ENCODE results near the gene RPS6KA5. TPM values are rescaled to one million over a fixed set of nuclear protein-coding genes. Genes with fewer than 3 reads are reported as not detected.
A peak's percentile ranks its signal among the peaks of the same experiment; 100 is the strongest.

RPS6KA5 gene
- total and polyA plus RNA-seq, 4 donors: 1.1 to 14.8 (median 5.6) TPM

DNA sequence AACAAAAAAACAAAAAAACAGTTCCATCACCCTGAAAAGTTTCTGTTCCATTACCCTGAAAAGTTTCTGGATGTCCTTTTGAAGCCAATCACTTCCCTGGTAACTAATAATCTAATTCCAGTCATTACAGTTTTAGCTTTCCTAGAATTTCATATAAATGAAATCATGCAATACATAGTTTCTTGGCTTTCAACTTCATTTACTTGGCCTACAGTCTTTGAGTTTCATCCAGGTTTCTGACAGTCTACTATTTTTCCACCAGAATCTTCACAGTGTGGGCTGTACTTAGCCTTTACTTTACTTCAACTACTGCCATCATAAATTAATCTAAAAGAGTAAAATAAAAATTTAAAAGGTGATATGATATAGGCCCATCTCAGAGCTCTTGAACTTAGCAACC lies 55.5 kb downstream of the RPS6KA5 start:
- Histone ChIP-seq H3K36me3 (ENCODE audit: control insufficient read depth in 4 of 4, insufficient read depth in 4 of 4, low read length in 4 of 4) (no peaks in the 10 kb centered on the region), H3K9me3 (ENCODE audit: control insufficient read depth in 4 of 4, insufficient read depth in 3 of 4, low read length in 3 of 4) (no peaks in the 10 kb centered on the region), H3K27ac (ENCODE audit: low read depth in 1 of 2, low read length in 1 of 2) (no peak overlapping the region), H3K4me1 (ENCODE audit: control insufficient read depth in 5 of 5, insufficient read depth in 5 of 5, low read length in 5 of 5) (peaks cover 0 to 6% (median 0%) of the 10 kb centered on the region in 5 donors), H3K9ac (ENCODE audit: insufficient read depth in 1 of 2, low read length in 2 of 2) (no peak overlapping the region), H3K4me3 (no peak overlapping the region), H3K27me3 (ENCODE audit: control insufficient read depth in 3 of 3, insufficient read depth in 3 of 3, low read length in 2 of 3) (no peaks in the 10 kb centered on the region)
- DNase-seq (peak in 2 of 3 donors; percentile 38 to 77), ATAC-seq (ENCODE audit: insufficient read depth, low FRiP score) (no peak)
- TF ChIP-seq, protein P1, sequence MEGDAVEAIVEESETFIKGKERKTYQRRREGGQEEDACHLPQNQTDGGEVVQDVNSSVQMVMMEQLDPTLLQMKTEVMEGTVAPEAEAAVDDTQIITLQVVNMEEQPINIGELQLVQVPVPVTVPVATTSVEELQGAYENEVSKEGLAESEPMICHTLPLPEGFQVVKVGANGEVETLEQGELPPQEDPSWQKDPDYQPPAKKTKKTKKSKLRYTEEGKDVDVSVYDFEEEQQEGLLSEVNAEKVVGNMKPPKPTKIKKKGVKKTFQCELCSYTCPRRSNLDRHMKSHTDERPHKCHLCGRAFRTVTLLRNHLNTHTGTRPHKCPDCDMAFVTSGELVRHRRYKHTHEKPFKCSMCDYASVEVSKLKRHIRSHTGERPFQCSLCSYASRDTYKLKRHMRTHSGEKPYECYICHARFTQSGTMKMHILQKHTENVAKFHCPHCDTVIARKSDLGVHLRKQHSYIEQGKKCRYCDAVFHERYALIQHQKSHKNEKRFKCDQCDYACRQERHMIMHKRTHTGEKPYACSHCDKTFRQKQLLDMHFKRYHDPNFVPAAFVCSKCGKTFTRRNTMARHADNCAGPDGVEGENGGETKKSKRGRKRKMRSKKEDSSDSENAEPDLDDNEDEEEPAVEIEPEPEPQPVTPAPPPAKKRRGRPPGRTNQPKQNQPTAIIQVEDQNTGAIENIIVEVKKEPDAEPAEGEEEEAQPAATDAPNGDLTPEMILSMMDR (IDR thresholded peaks at IDR 0.05; ENCODE audit: control extremely low read depth, extremely low read depth): no peak

DNA sequence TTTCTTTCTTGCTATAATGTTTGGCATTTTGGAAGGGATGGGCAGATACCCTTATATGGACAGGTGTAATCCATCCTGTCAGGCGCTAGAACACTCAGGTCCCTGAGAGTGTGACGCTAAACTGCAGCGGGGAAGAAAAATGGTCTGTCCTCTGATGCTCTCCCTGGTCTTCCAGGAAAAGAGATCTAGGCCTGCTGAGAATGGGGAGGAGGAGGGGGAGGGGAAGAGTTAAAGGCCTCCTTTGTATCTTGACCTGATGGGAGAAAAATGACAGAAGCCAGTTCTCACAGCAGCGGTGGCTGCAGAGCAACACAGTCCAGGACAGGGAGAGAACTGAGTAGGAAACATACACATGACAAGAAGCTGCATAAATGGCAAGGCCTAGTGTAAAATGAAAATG lies 61.1 kb downstream of the RPS6KA5 start:
- TF ChIP-seq, protein P1 (IDR thresholded peaks at IDR 0.05; ENCODE audit: control extremely low read depth, extremely low read depth): no peak
- no peaks in the 10 kb centered on the region for H3K4me1 ChIP-seq (ENCODE audit: control insufficient read depth in 5 of 5, insufficient read depth in 5 of 5, low read length in 5 of 5)
- peaks cover 0 to 3% (median 0%) of the 10 kb centered on the region in 4 donors for H3K36me3 ChIP-seq (ENCODE audit: control insufficient read depth in 4 of 4, insufficient read depth in 4 of 4, low read length in 4 of 4)
- H3K9ac ChIP-seq (ENCODE audit: insufficient read depth in 1 of 2, low read length in 2 of 2): no peak overlapping the region
- H3K9me3 ChIP-seq (ENCODE audit: control insufficient read depth in 4 of 4, insufficient read depth in 3 of 4, low read length in 3 of 4): no peaks in the 10 kb centered on the region
- DNase-seq (no peak), ATAC-seq (ENCODE audit: insufficient read depth, low FRiP score) (no peak)
- no peak overlapping the region for H3K4me3 ChIP-seq
- no peaks in the 10 kb centered on the region for H3K27me3 ChIP-seq (ENCODE audit: control insufficient read depth in 3 of 3, insufficient read depth in 3 of 3, low read length in 2 of 3)
- WGBS, 2 donors: 93 to 100% methylated on average over 4 of the region's 4 CpGs
- no peak overlapping the region for H3K27ac ChIP-seq (ENCODE audit: low read depth in 1 of 2, low read length in 1 of 2)

DNA sequence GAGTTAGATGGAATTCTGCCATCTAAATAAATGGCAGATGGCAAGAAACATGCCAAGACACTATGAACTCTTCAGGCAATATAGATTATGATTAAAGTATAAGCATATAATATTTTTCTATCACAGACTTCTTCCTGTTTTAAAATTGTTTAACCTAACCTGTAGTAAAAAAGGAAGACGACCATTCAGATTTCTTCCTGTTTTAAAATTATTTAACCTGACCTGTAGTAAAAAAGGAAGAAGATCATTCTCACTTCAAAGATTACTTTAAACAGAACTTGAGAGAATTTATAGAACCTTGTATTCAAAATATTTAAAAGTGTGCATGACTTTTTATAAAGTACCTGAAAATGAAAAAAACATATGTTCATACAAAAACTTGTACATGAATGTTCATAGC lies 63.5 kb downstream of the RPS6KA5 start:
- H3K9me3 ChIP-seq (ENCODE audit: control insufficient read depth in 4 of 4, insufficient read depth in 3 of 4, low read length in 3 of 4): no peaks in the 10 kb centered on the region
- DNase-seq (no peak), ATAC-seq (ENCODE audit: insufficient read depth, low FRiP score) (no peak)
- TF ChIP-seq, protein P1 (IDR thresholded peaks at IDR 0.05; ENCODE audit: control extremely low read depth, extremely low read depth): no peak
- H3K4me1 ChIP-seq (ENCODE audit: control insufficient read depth in 5 of 5, insufficient read depth in 5 of 5, low read length in 5 of 5): no peaks in the 10 kb centered on the region
- no peak overlapping the region for H3K4me3 ChIP-seq
- no peaks in the 10 kb centered on the region for H3K27me3 ChIP-seq (ENCODE audit: control insufficient read depth in 3 of 3, insufficient read depth in 3 of 3, low read length in 2 of 3)
- H3K9ac ChIP-seq (ENCODE audit: insufficient read depth in 1 of 2, low read length in 2 of 2): no peak overlapping the region
- no peak overlapping the region for H3K27ac ChIP-seq (ENCODE audit: low read depth in 1 of 2, low read length in 1 of 2)
- WGBS, 2 donors: 0% methylated on average over 1 of the region's 1 CpG
- peaks cover 0 to 3% (median 0%) of the 10 kb centered on the region in 4 donors for H3K36me3 ChIP-seq (ENCODE audit: control insufficient read depth in 4 of 4, insufficient read depth in 4 of 4, low read length in 4 of 4)

DNA sequence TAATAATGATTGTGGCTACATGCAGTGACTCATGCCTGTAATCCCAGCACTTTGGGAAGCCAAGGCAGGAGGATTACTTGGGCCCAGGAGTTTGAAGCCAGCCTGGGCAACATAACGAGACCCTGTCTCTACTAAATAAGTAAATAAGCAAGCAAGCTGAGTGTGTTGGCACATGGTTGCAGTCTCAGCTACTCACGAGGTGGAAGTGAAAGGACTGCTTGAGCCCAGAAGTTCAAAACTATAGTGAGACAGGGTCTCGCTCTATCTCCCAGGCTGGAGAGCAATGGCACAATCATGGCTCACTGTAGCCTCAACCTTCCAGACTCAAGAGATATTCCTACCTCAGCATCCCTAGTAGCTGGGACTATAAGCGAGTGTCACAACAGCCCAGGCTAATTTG lies 64.7 kb downstream of the RPS6KA5 start:
- Histone ChIP-seq H3K9me3 (ENCODE audit: control insufficient read depth in 4 of 4, insufficient read depth in 3 of 4, low read length in 3 of 4) (no peaks in the 10 kb centered on the region), H3K36me3 (ENCODE audit: control insufficient read depth in 4 of 4, insufficient read depth in 4 of 4, low read length in 4 of 4) (peaks cover 0 to 3% (median 0%) of the 10 kb centered on the region in 4 donors), H3K4me1 (ENCODE audit: control insufficient read depth in 5 of 5, insufficient read depth in 5 of 5, low read length in 5 of 5) (no peaks in the 10 kb centered on the region), H3K9ac (ENCODE audit: insufficient read depth in 1 of 2, low read length in 2 of 2) (no peak overlapping the region), H3K27ac (ENCODE audit: low read depth in 1 of 2, low read length in 1 of 2) (no peak overlapping the region), H3K27me3 (ENCODE audit: control insufficient read depth in 3 of 3, insufficient read depth in 3 of 3, low read length in 2 of 3) (no peaks in the 10 kb centered on the region), H3K4me3 (no peak overlapping the region)
- no peak for DNase-seq
- ATAC-seq (ENCODE audit: insufficient read depth, low FRiP score): no peak
- 93 to 94% methylated on average over 4 of the region's 4 CpGs for WGBS, 2 donors
- TF ChIP-seq, protein P1 (IDR thresholded peaks at IDR 0.05; ENCODE audit: control extremely low read depth, extremely low read depth): no peak

Measured in lung (tissue), 12 donors.